Mesodermal cell (in vitro differentiated cells): Measurements from ENCODE around the gene NFKB1.

Experiments used
- H3K27ac ChIP-seq: 2 replicates; pipeline ENCODE4 v1.7.0; 2013; ENCODE audit warnings: mild to moderate bottlenecking, low read depth, low read length, moderate library complexity; ENCODE audit not compliant: severe bottlenecking
- H3K36me3 ChIP-seq: 2 replicates; pipeline ENCODE4 v1.7.1; 2013; ENCODE audit warnings: mild to moderate bottlenecking, low read length, moderate library complexity; ENCODE audit not compliant: control insufficient read depth, insufficient read depth
- H3K4me1 ChIP-seq: one replicate; pipeline ENCODE4 v1.7.1; 2013; ENCODE audit warnings: mild to moderate bottlenecking, low read length; ENCODE audit not compliant: insufficient read depth, control insufficient read depth, poor library complexity, severe bottlenecking
- H3K4me3 ChIP-seq: 2 replicates; pipeline ENCODE4 v1.7.0; 2013; ENCODE audit warnings: low read length, control low read depth, mild to moderate bottlenecking; ENCODE audit not compliant: insufficient read depth, poor library complexity, severe bottlenecking; ENCODE audit errors: extremely low read depth
- H3K9me3 ChIP-seq: 2 replicates; pipeline ENCODE4 v1.7.1; 2013; ENCODE audit warnings: mild to moderate bottlenecking, low read length, moderate library complexity; ENCODE audit not compliant: control insufficient read depth
- WGBS, 2 experiments: methylation state at CpG; one replicate each; pipeline ENCODE4 v1.1.5; 2013; ENCODE audit warnings: missing lambda C conversion rate in 2 of 2; ENCODE audit not compliant: insufficient coverage in 2 of 2; 5-methylcytosine and 5-hydroxymethylcytosine counted together

The NFKB1 gene

DNA sequence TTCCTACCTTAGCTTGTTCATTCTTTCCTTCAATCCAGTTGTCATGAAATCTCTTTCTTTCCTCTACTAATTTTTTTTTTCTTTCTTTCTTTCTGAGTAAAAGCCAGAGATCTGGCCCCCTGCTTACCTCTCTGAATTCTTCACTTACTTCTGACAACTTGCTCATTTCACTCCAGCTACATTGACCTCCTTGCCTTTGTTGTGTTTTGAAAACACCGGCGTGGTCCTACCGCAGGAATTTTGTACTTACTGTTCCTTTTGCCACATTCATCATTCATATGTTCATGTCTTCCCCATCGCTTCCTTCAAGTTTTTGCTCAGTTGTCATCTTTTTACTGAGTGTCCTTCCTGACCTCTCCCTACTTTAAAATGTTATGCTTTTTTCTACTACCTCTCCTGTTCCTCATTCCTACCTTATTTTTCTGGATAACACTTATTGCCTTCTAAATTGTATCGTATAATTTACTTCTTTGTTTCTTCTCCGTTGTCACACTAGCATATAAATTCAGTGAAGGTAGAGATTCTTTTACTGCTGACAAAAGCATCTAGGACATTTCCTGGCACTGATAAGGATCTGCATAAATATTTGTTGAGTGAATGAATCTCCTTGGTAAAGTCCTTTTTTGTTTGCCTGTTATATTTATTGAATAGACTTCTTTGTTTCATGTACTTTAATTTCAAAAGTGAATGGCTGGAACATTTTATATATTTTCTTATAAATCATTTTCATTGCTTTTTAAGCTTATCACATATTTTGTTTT lies 74.4 kb downstream of the NFKB1 start:
- Histone ChIP-seq H3K36me3 (peaks cover 3% of the 10 kb centered on the region), H3K4me3 (no peak overlapping the region), H3K9me3 (no peaks in the 10 kb centered on the region), H3K4me1 (peaks cover 17% of the 10 kb centered on the region), H3K27ac (peak overlapping the region; percentile 19)
- 79 to 87% methylated on average over 4 of the region's 6 CpGs for WGBS, 2 experiments

DNA sequence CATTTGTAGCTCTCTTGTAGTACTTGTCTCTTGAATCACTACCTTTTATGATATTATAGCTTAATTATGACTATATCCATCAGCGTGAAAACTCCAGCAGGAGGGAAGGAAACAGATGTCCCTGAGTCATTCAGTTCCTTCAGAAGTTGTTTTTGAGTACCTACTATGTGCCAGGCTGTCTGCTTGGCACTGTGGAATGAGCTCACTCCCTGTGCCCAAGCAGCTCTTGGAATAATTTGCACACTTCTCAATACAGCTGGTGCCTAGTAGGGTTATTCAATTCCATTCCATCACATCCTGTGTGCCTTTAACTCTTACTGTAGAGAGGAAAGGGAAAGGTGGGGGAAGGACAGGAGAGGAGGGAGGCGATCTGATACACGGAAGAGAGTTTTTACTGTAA lies 77.1 kb downstream of the NFKB1 start:
- 79 to 83% methylated on average over 2 to 3 of the region's 3 CpGs for WGBS, 2 experiments
- no peak overlapping the region for H3K27ac ChIP-seq
- peaks cover 17% of the 10 kb centered on the region for H3K4me1 ChIP-seq
- H3K4me3 ChIP-seq = no peak overlapping the region
- H3K36me3 ChIP-seq = peaks cover 14% of the 10 kb centered on the region
- no peaks in the 10 kb centered on the region for H3K9me3 ChIP-seq

DNA sequence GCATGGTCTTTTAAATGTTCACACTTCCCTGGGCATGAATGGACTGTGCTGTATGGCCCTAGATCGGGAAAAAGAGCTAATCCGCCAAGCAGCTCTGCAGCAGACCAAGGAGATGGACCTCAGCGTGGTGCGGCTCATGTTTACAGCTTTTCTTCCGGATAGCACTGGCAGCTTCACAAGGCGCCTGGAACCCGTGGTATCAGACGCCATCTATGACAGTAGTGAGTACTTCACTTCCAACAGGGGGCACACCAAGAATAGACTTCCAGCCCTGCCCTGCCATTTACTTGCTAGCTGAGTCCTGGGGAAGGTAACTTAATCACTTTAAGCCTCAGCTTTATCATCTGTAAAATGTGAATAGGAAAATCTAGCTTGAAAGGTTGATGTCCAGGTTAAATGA lies 77.7 kb downstream of the NFKB1 start:
- Histone ChIP-seq H3K4me3 (no peak overlapping the region), H3K36me3 (peaks cover 16% of the 10 kb centered on the region)
- 40 to 43% methylated on average over 5 to 8 of the region's 8 CpGs for WGBS, 2 experiments

GRCh38 chr4:102579794-102580462 lies 78.8 kb downstream of the NFKB1 start:
- Histone ChIP-seq H3K4me3 (no peak overlapping the region), H3K36me3 (peaks cover 23% of the 10 kb centered on the region), H3K4me1 (peaks cover 10% of the 10 kb centered on the region), H3K27ac (no peak overlapping the region), H3K9me3 (no peaks in the 10 kb centered on the region)
- 100% methylated on average over 1 of the region's 2 CpGs; no CpG with 5 or more reads in 1 of the 2 experiments for WGBS, 2 experiments

More for the DNA sequence above, 77.7 kb downstream of the NFKB1 start:
- Histone ChIP-seq H3K4me1 (peaks cover 17% of the 10 kb centered on the region), H3K9me3 (no peaks in the 10 kb centered on the region), H3K27ac (no peak overlapping the region)

DNA sequence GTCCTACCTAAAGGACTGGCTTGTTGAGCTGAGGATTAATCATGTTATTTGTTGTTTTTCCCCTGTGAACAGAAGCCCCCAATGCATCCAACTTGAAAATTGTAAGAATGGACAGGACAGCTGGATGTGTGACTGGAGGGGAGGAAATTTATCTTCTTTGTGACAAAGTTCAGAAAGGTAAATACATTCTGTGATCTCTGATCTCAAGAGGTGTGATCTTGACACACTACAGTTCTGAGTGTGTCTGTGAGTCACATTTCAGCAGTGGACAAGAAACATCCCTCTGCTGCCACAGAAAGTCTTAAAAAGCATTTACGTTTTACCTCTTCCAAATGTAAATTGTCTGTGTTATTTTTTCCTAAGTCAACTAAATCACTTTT lies 79.3 kb downstream of the NFKB1 start:
- H3K27ac ChIP-seq = no peak overlapping the region
- peaks cover 27% of the 10 kb centered on the region for H3K36me3 ChIP-seq
- no peaks in the 10 kb centered on the region for H3K9me3 ChIP-seq
- H3K4me3 ChIP-seq = no peak overlapping the region
- H3K4me1 ChIP-seq = peaks cover 6% of the 10 kb centered on the region
- WGBS, 2 experiments = no CpG with 5 or more reads among the region's 1 CpG

DNA sequence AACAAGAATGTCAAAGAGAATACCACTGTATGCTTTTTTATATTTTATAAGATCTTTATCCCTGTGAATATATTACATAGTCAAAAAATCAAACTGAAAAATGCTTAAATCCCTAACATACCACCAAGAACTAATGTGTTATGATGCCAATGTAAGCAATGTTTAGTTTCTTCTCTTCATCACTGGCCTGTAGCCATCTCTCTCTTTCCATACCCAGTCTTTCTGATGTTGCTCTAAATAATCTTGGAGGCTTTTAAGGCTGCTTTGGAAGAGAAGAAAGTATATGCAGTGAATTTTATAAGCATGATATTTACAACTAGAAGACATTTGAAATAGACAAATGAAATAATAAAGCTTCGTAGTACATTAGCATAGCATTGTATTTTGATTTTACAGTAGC lies 82.9 kb downstream of the NFKB1 start:
- WGBS, 2 experiments = no CpG with 5 or more reads among the region's 1 CpG
- H3K4me1 ChIP-seq = no peaks in the 10 kb centered on the region
- H3K4me3 ChIP-seq = no peak overlapping the region
- peaks cover 45% of the 10 kb centered on the region for H3K36me3 ChIP-seq
- no peak overlapping the region for H3K27ac ChIP-seq
- H3K9me3 ChIP-seq = no peaks in the 10 kb centered on the region

GRCh38 chr4:102585329-102585728 lies 84.2 kb downstream of the NFKB1 start:
- no peaks in the 10 kb centered on the region for H3K9me3 ChIP-seq
- H3K27ac ChIP-seq = no peak overlapping the region
- H3K4me1 ChIP-seq = no peaks in the 10 kb centered on the region
- 100% methylated on average over 1 of the region's 2 CpGs; no CpG with 5 or more reads in 1 of the 2 experiments for WGBS, 2 experiments
- H3K4me3 ChIP-seq = no peak overlapping the region
- peaks cover 51% of the 10 kb centered on the region for H3K36me3 ChIP-seq

DNA sequence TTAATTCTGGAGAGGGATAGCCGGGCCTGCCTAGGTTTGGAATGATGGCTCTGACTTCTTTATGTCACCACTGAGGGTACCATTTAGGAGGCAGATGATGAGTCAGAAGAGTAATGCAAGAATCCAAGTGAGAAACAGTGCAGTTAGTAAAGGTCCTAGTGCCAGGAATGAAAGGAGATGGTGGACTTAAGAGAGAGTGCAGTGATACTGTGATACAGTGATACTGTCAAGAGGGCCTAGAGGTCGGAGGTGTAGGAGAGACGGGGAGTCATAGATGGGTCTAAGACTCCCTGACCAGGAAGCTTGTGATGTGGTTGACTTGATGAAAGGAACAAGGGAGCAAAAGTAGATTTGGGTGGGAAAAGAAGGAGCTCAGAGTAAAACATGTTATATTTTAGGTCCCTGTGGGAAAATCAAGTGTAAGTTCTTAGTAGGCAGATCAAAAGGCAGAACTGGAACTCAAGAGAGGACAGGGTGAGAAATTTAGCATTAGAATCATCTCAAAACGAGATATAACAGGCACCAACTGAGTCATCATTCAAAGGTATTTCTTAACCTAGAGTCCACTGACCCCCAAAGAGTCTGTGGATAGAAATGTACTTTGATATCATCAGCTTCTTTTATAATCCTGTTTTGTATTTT lies 85.0 kb downstream of the NFKB1 start:
- no peaks in the 10 kb centered on the region for H3K9me3 ChIP-seq
- H3K36me3 ChIP-seq = peaks cover 58% of the 10 kb centered on the region
- no peak overlapping the region for H3K27ac ChIP-seq
- WGBS, 2 experiments = 92 to 100% methylated on average over 3 of the region's 4 CpGs
- no peaks in the 10 kb centered on the region for H3K4me1 ChIP-seq
- H3K4me3 ChIP-seq = no peak overlapping the region

- H3K4me1 ChIP-seq = no peaks in the 10 kb centered on the region
- H3K27ac ChIP-seq = no peak overlapping the region
- peaks cover 55% of the 10 kb centered on the region for H3K36me3 ChIP-seq
- no peak overlapping the region for H3K4me3 ChIP-seq
- 90 to 97% methylated on average over 4 of the region's 4 CpGs for WGBS, 2 experiments
- H3K9me3 ChIP-seq = no peaks in the 10 kb centered on the region
Observed at GRCh38 chr4:102586644-102587021, 85.5 kb downstream of the NFKB1 start.

DNA sequence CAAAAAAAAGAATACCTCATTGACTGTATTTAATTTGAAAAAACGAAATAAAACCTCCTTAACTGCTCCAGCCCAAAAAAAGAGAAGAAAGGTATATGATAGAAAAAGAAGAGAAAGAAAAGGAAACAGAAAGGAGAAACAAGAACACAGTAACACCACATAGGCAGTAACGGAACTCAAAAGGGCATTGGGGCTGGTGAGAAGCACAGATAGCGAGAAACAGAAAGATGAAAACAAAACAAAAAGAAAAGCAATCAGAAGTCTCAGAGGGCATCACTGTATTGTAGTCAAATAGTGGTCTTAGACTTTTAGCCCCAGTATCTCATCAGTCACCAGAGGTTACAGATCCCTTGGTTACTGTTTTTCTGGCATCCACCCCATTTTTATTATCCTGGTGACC lies 88.6 kb downstream of the NFKB1 start:
- peaks cover 43% of the 10 kb centered on the region for H3K36me3 ChIP-seq
- WGBS, 2 experiments = 79% methylated on average over 2 of the region's 3 CpGs; no CpG with 5 or more reads in 1 of the 2 experiments

DNA sequence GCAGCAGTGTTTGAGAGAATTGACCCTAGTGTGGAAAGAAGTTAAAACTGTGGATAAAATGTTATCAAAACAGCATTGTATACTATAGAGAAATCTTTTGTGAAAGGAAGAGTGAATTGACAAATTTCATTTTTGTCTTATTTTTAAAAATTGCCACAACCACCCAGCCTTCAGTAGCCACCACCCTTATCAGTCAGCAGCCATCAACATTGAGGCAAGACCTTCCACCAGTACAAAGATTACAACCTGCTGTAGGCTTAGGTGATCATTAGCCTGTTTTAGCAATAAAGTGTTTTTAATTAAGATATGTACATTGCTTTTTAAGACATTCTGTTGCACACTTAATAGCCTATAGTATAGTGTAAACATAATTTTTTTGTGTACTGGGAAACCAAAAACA lies 91.1 kb downstream of the NFKB1 start:
- Histone ChIP-seq H3K4me3 (no peak overlapping the region), H3K36me3 (peaks cover 44% of the 10 kb centered on the region), H3K9me3 (no peaks in the 10 kb centered on the region), H3K27ac (no peak overlapping the region), H3K4me1 (peaks cover under 1% of the 10 kb centered on the region)

More for the DNA sequence above, 88.6 kb downstream of the NFKB1 start:
- H3K9me3 ChIP-seq = no peaks in the 10 kb centered on the region
- no peak overlapping the region for H3K4me3 ChIP-seq
- H3K27ac ChIP-seq = no peak overlapping the region
- H3K4me1 ChIP-seq = no peaks in the 10 kb centered on the region
